ENCODE results near the gene KDM7A. TPM values are rescaled to one million over a fixed set of nuclear protein-coding genes. Genes with fewer than 3 reads are reported as not detected.

The KDM7A gene
- total RNA-seq, 2 donors from 2014 or later: 5.3 to 9.6 TPM

- Histone ChIP-seq H3K9me3 (no peaks in the 10 kb centered on the region), H3K4me3 (no peak overlapping the region), H3K27ac (no peak overlapping the region), H3K27me3 (no peaks in the 10 kb centered on the region), H3K4me1 (no peaks in the 10 kb centered on the region), H3K36me3 (replicated peaks in 1 of 2; ENCODE audit: insufficient read depth in 1 of 2, low read depth in 2 of 2) (peaks cover 4 to 18% of the 10 kb centered on the region in 2 donors)
- DNase-seq: no peak
- intact Hi-C loops (cut with DNase I): no loop called here
- ATAC-seq: no peak
- 66 to 77% methylated on average over 11 of the region's 11 CpGs for WGBS, 2 donors
- TF ChIP-seq CTCF (IDR thresholded peaks at IDR 0.05): no peak
- no peak for TF ChIP-seq POLR2A (IDR thresholded peaks at IDR 0.05)
Observed at GRCh38 chr7:140036224-140036962, 140.4 kb downstream of the KDM7A start.

- no peak overlapping the region for H3K27ac ChIP-seq
- WGBS, 2 donors: 80% methylated on average over 7 of the region's 7 CpGs
- no peak overlapping the region for H3K4me3 ChIP-seq
- no peak for DNase-seq
- H3K9me3 ChIP-seq: no peaks in the 10 kb centered on the region
- H3K36me3 ChIP-seq (replicated peaks in 1 of 2; ENCODE audit: insufficient read depth in 1 of 2, low read depth in 2 of 2): peaks cover 4 to 18% of the 10 kb centered on the region in 2 donors
- H3K4me1 ChIP-seq: no peaks in the 10 kb centered on the region
- H3K27me3 ChIP-seq: no peaks in the 10 kb centered on the region
- no peak for ATAC-seq
- TF ChIP-seq CTCF (IDR thresholded peaks at IDR 0.05) (no peak), POLR2A (IDR thresholded peaks at IDR 0.05) (no peak)
- intact Hi-C loops (cut with DNase I): no loop called here
Observed at GRCh38 chr7:140035400-140036223, 141.2 kb downstream of the KDM7A start.

Small RNA genes lying within 50 kb of the gene (small RNA-seq; reads per million reads assigned to genes)
- not detected for gene RF00019
- not detected for gene RNU6-797P

Other genes starting within 250 kb of the KDM7A start
- 10 to 100 TPM; 37.1 to 66.9 TPM for gene PARP12, start 114.0 kb downstream of the KDM7A start, total RNA-seq
- 10 to 100 TPM; 37.4 to 55.7 TPM for gene SLC37A3, start 221.5 kb upstream of the KDM7A start, total RNA-seq
- gene RAB19, start 227.1 kb upstream of the KDM7A start, total RNA-seq: 10 to 100 TPM; 12.9 to 15.3 TPM